ENCODE data around the gene POLG2.
"Not testable (repeated sequence)": the region's sequence is repeated elsewhere in the genome, so short reads cannot be mapped to it uniquely, and the experiment has no call there.

DNA sequence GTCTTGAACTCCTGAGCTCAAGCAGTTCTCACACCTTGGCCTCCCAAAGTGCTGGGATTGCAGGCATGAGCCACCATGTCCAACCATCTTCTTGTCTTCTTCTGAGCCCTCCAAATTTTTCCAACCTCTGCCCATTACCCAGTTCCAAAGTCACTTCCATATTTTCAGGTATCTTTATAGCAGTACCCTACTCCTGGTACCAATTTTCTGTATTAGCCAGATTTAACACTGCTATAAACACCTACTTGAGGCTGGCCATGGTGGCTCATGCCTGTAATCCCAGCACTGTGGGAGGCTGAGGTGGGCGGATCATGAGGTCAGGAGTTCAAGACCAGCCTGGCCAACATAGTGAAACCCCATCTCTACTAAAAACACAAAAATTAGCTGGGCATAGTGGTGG, 57.3 kb downstream of the POLG2 start:
- TF ChIP-seq, protein P1, sequence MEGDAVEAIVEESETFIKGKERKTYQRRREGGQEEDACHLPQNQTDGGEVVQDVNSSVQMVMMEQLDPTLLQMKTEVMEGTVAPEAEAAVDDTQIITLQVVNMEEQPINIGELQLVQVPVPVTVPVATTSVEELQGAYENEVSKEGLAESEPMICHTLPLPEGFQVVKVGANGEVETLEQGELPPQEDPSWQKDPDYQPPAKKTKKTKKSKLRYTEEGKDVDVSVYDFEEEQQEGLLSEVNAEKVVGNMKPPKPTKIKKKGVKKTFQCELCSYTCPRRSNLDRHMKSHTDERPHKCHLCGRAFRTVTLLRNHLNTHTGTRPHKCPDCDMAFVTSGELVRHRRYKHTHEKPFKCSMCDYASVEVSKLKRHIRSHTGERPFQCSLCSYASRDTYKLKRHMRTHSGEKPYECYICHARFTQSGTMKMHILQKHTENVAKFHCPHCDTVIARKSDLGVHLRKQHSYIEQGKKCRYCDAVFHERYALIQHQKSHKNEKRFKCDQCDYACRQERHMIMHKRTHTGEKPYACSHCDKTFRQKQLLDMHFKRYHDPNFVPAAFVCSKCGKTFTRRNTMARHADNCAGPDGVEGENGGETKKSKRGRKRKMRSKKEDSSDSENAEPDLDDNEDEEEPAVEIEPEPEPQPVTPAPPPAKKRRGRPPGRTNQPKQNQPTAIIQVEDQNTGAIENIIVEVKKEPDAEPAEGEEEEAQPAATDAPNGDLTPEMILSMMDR (IDR thresholded peaks at IDR 0.05; ENCODE audit: low read depth, low read length, poor library complexity, severe bottlenecking): not testable (repeated sequence)
- not testable (repeated sequence) for TF ChIP-seq EZH2phosphoT487 (IDR thresholded peaks at IDR 0.05; ENCODE audit: borderline replicate concordance, low read length)

All from DOHH2 (cell line).